Activated naive CD4-positive, alpha-beta T cell treated with anti-CD3 and anti-CD28 coated beads, Interleukin-2, amount 50 U/mL, for 72 hours (primary cell): ENCODE results near the gene SMARCA5. TPM values are rescaled to one million over a fixed set of nuclear protein-coding genes. Genes with fewer than 3 reads are reported as not detected.

ENCODE experiments used
- ATAC-seq, 2 donors: fragments of 150-1000 bp; cut with Tn5 transposase; 2 replicates each; pipeline ENCODE4 v1.10.0; 2021; ENCODE audit warnings: mild to moderate bottlenecking in 2 of 2, moderate library complexity in 2 of 2
- DNase-seq, 2 donors: peaks; one replicate each; pipeline ENCODE4 v3.0.0; 2021 to 2022; ENCODE audit warnings: low spot score in 2 of 2
- H3K27ac Mint-ChIP-seq, 2 donors: one replicate each; pipeline ENCODE4 v1.8.0; 2022; ENCODE audit warnings: mild to moderate bottlenecking in 2 of 2, mixed read lengths in 2 of 2
- H3K36me3 Mint-ChIP-seq, 2 donors: one replicate each; pipeline ENCODE4 v1.8.0; 2022; ENCODE audit warnings: mixed read lengths in 2 of 2
- H3K9me3 Mint-ChIP-seq, 2 donors: one replicate each; pipeline ENCODE4 v1.8.0; 2022; ENCODE audit warnings: mixed read lengths in 2 of 2
- total RNA-seq, 2 donors: library from RNA; stranded (reverse); gene quantifications; one replicate each; pipeline ENCODE4 v1.2.3, GENCODE V29; 2022

SMARCA5 gene
- total RNA-seq, 2 donors from 2014 or later = 42.8 to 54.1 TPM

DNA sequence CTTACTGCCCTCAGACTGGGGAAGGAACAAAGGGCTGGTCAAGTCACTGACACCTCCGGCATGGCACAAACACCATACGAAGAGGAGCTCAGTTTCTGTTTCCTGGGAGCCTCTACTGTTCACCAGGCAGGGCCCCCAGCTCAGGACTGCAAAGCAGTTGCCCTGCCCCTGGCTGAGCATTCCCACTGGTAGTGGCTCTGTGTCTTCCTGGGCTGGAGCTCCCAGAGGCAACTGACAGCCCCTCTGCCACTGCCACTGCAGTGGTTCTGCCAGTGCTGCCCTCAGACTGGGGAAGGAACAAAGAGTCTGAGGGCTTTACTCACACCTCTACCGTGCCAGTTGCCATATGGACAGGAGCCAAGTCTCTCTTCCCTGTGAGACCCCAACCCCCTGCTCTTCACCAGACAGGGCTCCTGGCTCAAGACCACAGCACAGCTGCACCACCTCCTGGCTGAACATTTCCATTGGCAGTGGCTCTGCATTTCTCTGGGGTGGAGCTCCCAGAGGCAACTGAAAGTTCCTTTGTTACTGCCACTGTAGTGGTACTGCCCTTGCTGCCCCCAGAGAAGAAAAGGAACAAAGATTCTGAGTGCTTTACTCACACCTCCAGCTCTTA, 67.9 kb downstream of the SMARCA5 start:
- H3K9me3 Mint-ChIP-seq = peaks cover 16 to 22% of the 10 kb centered on the region in 2 donors
- H3K36me3 Mint-ChIP-seq = peaks cover 17 to 26% of the 10 kb centered on the region in 2 donors
- DNase-seq (no peak), ATAC-seq (no peak)
- no peak overlapping the region for H3K27ac Mint-ChIP-seq

DNA sequence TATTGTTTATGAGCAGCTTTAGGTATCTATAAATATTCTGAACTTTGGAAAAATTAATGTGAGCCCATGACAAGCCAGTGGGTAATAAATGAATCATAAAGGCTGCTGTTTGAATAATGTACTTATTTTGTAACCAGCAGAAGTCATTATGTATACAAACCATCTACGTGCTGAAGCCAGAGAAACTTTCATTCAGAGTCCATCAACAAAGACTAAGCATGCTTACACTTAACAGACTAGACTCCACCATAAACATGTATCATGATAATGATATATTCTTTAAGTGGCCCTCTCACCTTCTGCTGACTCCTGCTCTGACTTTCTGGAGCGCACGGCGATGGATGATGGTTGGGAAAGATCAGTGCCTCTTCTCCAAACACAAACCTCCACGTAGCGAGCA, 72.0 kb downstream of the SMARCA5 start:
- ATAC-seq (no peak), DNase-seq (no peak)
- Mint-ChIP-seq H3K36me3 (peaks cover 17 to 26% of the 10 kb centered on the region in 2 donors), H3K9me3 (peaks cover 16 to 25% of the 10 kb centered on the region in 2 donors), H3K27ac (no peak overlapping the region)

DNA sequence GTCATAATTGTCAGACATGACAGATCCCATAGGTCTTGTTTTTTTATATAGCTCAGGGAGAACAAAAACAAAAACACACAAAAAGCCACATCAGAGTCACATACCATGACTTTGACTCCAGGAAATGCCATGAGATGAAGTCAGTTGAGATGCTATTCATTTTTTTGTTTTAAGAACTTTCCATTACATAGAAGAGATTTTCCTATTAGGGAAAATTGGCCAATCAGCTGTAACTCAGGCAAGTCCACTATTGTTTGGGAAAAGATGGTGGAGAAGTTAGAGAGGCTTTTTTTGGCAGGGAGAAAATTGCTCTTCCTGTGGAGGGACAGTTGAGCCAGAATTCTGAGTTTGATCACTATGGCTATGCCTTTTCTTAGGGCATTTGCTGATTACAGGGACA, 72.6 kb downstream of the SMARCA5 start:
- Mint-ChIP-seq H3K27ac (no peak overlapping the region), H3K9me3 (peaks cover 16 to 25% of the 10 kb centered on the region in 2 donors), H3K36me3 (peaks cover 17 to 26% of the 10 kb centered on the region in 2 donors)
- no peak for DNase-seq
- ATAC-seq = no peak

DNA sequence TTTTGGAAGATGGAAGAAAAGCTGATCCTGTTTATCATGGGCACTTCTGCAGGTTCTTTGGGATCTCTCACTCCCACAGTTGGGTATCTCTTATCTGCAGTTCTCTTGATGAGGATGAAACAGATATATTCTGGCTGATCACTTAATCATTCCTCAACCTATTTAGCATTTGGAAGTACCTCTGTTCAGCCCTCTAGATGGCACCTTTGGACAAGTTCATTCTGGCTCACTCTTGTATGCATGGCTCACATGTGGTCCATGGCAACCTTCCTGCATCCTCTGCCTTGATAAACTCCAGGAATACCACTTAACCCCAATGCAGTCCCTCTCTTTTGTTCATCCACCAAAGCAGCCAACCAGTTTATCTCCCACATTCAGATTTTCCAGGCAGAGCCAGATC, 74.2 kb downstream of the SMARCA5 start:
- ATAC-seq = no peak

DNA sequence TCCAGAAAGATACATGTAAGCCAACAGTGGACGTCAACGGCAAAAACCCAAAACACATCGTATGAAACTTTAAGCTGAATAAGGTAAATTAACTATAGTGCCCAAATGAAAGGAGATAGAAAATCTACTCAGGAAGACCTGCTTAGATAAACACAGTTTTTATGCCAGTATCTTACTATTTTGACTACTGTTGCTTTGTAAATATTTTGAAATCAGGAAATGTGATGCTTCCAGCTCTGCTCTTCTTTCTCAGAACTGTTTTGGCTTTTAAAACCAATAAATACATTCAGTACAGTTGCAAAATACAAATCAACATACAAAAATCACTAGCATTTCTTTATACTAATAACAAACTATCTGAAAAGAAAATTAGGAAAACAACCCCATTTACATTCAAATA, 83.8 kb downstream of the SMARCA5 start:
- H3K36me3 Mint-ChIP-seq = peaks cover 7 to 8% of the 10 kb centered on the region in 2 donors
- H3K27ac Mint-ChIP-seq = no peak overlapping the region
- peaks cover 5 to 8% of the 10 kb centered on the region in 2 donors for H3K9me3 Mint-ChIP-seq
- ATAC-seq (no peak), DNase-seq (no peak)

More for the DNA sequence above, 74.2 kb downstream of the SMARCA5 start:
- DNase-seq = no peak
- Mint-ChIP-seq H3K36me3 (peaks cover 17 to 18% of the 10 kb centered on the region in 2 donors), H3K9me3 (peaks cover 12 to 20% of the 10 kb centered on the region in 2 donors), H3K27ac (no peak overlapping the region)

DNA sequence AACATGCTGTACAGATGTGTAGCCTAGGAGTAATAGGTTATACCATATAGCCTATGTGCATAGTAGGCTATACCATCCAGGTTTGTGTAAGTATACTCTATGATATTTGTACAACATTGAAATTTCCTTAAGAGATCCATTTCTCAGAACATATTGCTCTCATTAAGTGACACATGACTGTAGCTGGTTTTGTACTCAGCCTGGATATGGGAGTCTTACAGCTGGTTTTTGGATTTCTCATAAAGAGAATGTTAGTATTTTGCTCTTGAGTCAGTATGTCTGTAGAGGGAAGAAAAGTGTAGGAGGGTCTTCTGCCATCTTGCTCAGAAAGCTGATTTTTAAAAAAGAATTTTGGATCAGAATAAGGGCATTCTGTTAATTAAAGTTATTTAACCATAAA, 85.3 kb downstream of the SMARCA5 start:
- Mint-ChIP-seq H3K9me3 (peaks cover 4 to 5% of the 10 kb centered on the region in 2 donors), H3K36me3 (peaks cover 7 to 8% of the 10 kb centered on the region in 2 donors)

DNA sequence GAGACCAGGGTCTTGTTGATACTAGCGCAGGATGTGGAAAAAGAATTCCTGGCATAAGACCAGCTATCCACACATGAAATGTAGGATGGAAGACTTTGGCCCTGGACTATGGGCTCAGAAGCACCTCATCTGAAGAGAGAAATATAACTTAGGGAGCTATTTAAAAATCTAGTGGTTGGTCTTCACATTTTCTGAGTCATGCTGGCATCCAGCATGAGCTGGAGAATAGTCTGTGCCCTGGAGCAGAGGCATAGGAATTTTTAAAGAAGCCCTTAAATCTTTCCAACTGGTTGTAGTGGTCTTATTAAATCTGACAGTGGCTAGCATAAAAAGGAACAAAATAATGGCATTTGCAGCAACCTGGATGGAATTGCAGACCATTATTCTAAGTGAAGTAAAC, 86.3 kb downstream of the SMARCA5 start:
- Mint-ChIP-seq H3K27ac (no peak overlapping the region), H3K36me3 (no peaks in the 10 kb centered on the region), H3K9me3 (no peaks in the 10 kb centered on the region)
- DNase-seq (no peak), ATAC-seq (no peak)

More for the DNA sequence above, 85.3 kb downstream of the SMARCA5 start:
- ATAC-seq (no peak), DNase-seq (no peak)
- H3K27ac Mint-ChIP-seq = no peak overlapping the region

DNA sequence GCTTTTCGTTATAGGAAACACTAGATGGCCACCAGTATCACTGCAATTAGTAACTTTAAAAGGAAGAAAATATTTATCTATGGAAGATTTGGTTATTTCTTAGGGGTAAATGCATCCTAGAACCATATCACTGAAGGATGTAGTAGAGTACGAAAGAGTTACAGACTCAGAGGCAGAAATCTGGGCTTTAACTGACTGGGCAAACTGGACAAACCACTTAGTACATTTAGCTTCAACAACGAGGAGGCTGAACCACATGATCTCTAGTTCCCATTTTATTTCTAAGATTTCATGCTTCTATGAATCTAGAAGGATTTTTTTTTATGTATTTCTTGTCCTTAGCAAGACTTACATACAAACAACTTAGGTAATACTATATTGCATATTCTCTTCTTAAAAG, 93.0 kb downstream of the SMARCA5 start:
- no peaks in the 10 kb centered on the region for H3K9me3 Mint-ChIP-seq
- no peak overlapping the region for H3K27ac Mint-ChIP-seq
- DNase-seq = no peak
- no peak for ATAC-seq
- H3K36me3 Mint-ChIP-seq = no peaks in the 10 kb centered on the region

Other genes with a start within 250 kb of the SMARCA5 start
- gene GAB1, start 176.8 kb upstream of the SMARCA5 start, total RNA-seq = 1 to 10 TPM in 1 of 2 donors, not detected in 1; 3.2 TPM
- gene FREM3, start 187.0 kb downstream of the SMARCA5 start, total RNA-seq = not detected